Vagina (tissue), 2 donors: Measurements from ENCODE around the gene MYCBPAP.

Source experiments
- POLR2A ChIP-seq, 2 donors: fragments of 450-650 bp; IDR thresholded peaks; one replicate each; pipeline ENCODE4 v1.6.1; 2017; ENCODE audit warnings: antibody characterized with exemption in 2 of 2, mild to moderate bottlenecking in 2 of 2, moderate library complexity in 2 of 2
- POLR2AphosphoS5 ChIP-seq, 2 donors: sonication (generic); formaldehyde crosslinking; IDR thresholded peaks; one replicate each; pipeline ENCODE4 v1.9.0; 2017; ENCODE audit warnings: antibody characterized with exemption in 2 of 2, mild to moderate bottlenecking in 2 of 2, low read depth in 1 of 2; ENCODE audit not compliant: insufficient read depth in 1 of 2
- TF ChIP-seq, protein P1 (sequence below), 3 experiments: fragments of 450-650 bp in 2 of 3; fragments of 200-600 bp in 1 of 3; sonication (generic) in 1 of 3; IDR thresholded peaks; one replicate each; pipeline ENCODE4 v1.5.1; 2017 to 2019; ENCODE audit warnings: antibody characterized with exemption in 3 of 3, mild to moderate bottlenecking in 2 of 3, moderate library complexity in 2 of 3

DNA sequence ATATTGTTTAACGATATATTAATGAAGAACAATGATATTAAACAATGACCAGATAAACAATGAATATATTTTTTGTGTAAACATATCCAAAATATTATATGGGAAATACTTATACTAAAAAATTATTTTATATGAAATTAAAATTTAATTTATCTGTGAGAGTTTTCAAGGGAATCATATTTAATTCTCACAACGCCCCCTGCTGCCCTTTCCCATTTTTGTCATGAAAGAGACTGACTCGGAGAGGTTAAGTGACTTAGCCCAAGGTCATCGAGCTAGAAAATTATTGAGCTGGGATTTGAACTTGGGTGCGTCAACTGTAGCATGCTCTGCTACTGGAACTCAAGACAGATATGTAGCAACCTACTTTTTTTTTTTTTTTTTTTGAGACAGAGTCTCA lies 7.2 kb upstream of the MYCBPAP start:
- TF ChIP-seq POLR2A (IDR thresholded peaks at IDR 0.05) (no peak), POLR2AphosphoS5 (IDR thresholded peaks at IDR 0.05; ENCODE audit: insufficient read depth in 1 of 2, low read depth in 1 of 2) (no peak)
- TF ChIP-seq, protein P1, sequence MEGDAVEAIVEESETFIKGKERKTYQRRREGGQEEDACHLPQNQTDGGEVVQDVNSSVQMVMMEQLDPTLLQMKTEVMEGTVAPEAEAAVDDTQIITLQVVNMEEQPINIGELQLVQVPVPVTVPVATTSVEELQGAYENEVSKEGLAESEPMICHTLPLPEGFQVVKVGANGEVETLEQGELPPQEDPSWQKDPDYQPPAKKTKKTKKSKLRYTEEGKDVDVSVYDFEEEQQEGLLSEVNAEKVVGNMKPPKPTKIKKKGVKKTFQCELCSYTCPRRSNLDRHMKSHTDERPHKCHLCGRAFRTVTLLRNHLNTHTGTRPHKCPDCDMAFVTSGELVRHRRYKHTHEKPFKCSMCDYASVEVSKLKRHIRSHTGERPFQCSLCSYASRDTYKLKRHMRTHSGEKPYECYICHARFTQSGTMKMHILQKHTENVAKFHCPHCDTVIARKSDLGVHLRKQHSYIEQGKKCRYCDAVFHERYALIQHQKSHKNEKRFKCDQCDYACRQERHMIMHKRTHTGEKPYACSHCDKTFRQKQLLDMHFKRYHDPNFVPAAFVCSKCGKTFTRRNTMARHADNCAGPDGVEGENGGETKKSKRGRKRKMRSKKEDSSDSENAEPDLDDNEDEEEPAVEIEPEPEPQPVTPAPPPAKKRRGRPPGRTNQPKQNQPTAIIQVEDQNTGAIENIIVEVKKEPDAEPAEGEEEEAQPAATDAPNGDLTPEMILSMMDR (IDR thresholded peaks at IDR 0.05) = no peak
